Ectodermal cell (in vitro differentiated cells): ENCODE data around the gene NUDT7. TPM values are rescaled to one million over a fixed set of nuclear protein-coding genes. Genes with fewer than 3 reads are reported as not detected.

Source experiments
- H3K27ac ChIP-seq: 2 replicates; pipeline ENCODE4 v1.7.0; 2013; ENCODE audit warnings: mild to moderate bottlenecking, low read depth, low read length; ENCODE audit not compliant: insufficient read depth, poor library complexity, severe bottlenecking
- H3K27me3 ChIP-seq: 2 replicates; pipeline ENCODE4 v1.7.0; 2013; ENCODE audit warnings: mild to moderate bottlenecking, low read length; ENCODE audit not compliant: insufficient read depth, control insufficient read depth, poor library complexity, severe bottlenecking
- H3K36me3 ChIP-seq: one replicate; pipeline ENCODE4 v1.7.0; 2013; ENCODE audit warnings: low read length; ENCODE audit not compliant: control insufficient read depth, insufficient read depth
- H3K4me1 ChIP-seq: one replicate; pipeline ENCODE4 v1.7.0; 2013; ENCODE audit warnings: low read length; ENCODE audit not compliant: control insufficient read depth, insufficient read depth
- H3K4me3 ChIP-seq: 2 replicates; pipeline ENCODE4 v1.7.0; 2013; ENCODE audit warnings: low read depth, low read length, control low read depth; ENCODE audit not compliant: insufficient read depth
- H3K9me3 ChIP-seq: 2 replicates; pipeline ENCODE4 v1.7.0; 2013; ENCODE audit warnings: mild to moderate bottlenecking, low read length, moderate library complexity; ENCODE audit not compliant: control insufficient read depth
- WGBS, 2 experiments: methylation state at CpG; one replicate each; pipeline ENCODE4 v1.1.7; 2013; ENCODE audit warnings: missing lambda C conversion rate in 2 of 2; 5-methylcytosine and 5-hydroxymethylcytosine counted together
- polyA plus RNA-seq, 4 experiments: library from polyadenylated mRNA; stranded (reverse); fragments of 50-300 nt; gene quantifications; one replicate each; pipeline ENCODE4 v1.2.3, GENCODE V29; 2013

Gene NUDT7
- 13.2 TPM for polyA plus RNA-seq (2013, experiment 1 of 4)
- 15.4 TPM for polyA plus RNA-seq (2013, experiment 2 of 4)
- polyA plus RNA-seq (2013, experiment 3 of 4) = 14.3 TPM
- 16.2 TPM for polyA plus RNA-seq (2013, experiment 4 of 4)

GRCh38 chr16:77722309-77723107, at the start of gene NUDT7:
NUDT7 (plus strand) TSS chr16:77722514; CDS start chr16:77722583, 69 bp downstream.
- Histone ChIP-seq H3K27ac (peak within 1 kb of the TSS; percentile 86), H3K36me3 (no peaks in the 10 kb centered on the region), H3K4me3 (peak within 1 kb of the TSS; percentile 79), H3K4me1 (no peaks in the 10 kb centered on the region), H3K9me3 (no peaks in the 10 kb centered on the region), H3K27me3 (no peaks in the 10 kb centered on the region)
- WGBS, 2 experiments = 1 to 2% methylated on average over 55 of the region's 55 CpGs

DNA sequence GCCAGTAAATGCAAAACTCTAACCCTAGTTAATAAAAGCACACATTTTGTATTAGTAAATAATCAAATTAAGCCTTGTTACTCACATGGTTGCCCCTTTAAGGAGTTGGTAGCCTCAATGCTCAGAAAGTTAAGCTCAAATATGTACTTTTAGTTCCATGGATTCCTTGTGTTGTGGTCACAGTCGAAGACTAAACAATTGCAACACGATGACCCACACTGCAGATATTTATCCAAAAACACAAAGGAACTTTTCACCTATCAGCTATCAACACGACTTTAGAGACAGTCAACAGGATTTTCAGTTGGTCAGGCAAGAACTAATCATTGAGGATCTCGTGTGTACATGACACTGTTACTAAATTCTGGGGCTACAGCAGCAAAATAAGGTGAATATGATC, 47.4 kb upstream of the NUDT7 start:
- Histone ChIP-seq H3K4me1 (no peaks in the 10 kb centered on the region), H3K4me3 (no peak overlapping the region), H3K27ac (no peak overlapping the region), H3K9me3 (no peaks in the 10 kb centered on the region), H3K36me3 (no peaks in the 10 kb centered on the region), H3K27me3 (no peaks in the 10 kb centered on the region)
- whole genome bisulfite sequencing, 2 experiments = 76 to 82% methylated on average over 4 of the region's 4 CpGs

DNA sequence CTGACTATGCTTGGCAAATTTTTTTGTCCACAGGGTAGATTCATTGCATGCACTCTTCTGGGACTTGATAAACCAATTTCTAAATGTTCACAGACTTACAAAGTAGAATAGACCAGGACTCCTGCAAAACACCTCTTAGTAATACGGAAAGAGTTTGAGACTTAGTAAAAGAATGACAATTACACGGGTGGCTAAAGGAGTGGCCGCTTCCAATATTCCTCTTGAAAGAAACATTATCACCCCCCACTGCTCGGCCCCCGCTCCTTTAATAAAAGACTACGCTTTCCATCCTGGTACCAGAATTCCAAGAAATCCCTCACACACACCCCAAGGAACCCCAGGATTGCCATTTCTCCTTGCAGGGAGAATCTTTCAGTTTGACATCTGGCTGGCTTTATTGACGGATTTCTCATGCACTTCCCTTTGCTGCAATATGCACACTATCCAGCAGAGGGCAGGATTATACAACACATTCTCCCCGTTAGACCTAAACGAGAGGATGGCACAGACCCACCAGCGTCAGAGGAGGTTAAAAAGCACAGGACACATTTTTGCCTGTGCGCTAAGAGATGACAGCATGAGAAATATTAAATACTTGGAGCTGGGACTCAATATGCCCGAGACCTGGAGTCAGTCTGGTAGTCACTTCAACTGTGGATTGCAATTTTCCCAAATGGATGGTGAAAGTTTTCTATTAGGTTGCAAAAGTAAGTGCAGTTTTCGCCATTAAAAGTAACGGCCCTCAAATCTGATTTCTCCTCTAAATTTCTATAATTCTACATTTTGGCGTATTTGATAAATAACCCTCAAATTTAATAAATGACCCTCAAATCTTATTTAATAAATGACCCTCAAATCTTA, 46.6 kb upstream of the NUDT7 start:
- Histone ChIP-seq H3K27ac (no peak overlapping the region), H3K4me3 (no peak overlapping the region), H3K4me1 (no peaks in the 10 kb centered on the region), H3K27me3 (no peaks in the 10 kb centered on the region), H3K36me3 (no peaks in the 10 kb centered on the region), H3K9me3 (no peaks in the 10 kb centered on the region)
- 41 to 42% methylated on average over 15 of the region's 15 CpGs for WGBS, 2 experiments

DNA sequence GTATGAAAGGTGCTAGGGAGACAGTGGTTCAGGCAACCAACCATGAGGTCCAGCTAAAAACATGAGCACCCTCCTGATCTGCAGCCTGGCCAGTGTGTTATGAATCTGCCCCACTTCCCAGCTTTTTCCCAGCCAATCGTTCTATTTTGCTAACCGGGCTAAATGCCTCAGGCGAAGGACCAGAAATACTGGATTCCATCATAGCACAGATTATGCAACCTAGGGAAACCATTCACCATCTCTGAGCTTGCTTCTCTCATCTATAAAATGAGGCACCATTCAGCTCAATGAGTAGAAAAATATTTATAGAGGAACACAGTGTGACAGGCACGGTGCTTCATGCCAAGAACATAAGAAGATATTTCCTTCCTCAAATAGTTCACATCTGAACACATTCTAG, 45.2 kb upstream of the NUDT7 start:
- Histone ChIP-seq H3K27ac (no peak overlapping the region), H3K4me1 (no peaks in the 10 kb centered on the region), H3K36me3 (no peaks in the 10 kb centered on the region), H3K9me3 (no peaks in the 10 kb centered on the region), H3K27me3 (no peaks in the 10 kb centered on the region), H3K4me3 (no peak overlapping the region)
- WGBS, 2 experiments = 81 to 82% methylated on average over 4 of the region's 4 CpGs

- peaks cover 5% of the 10 kb centered on the region for H3K4me1 ChIP-seq
- WGBS, 2 experiments = 90 to 91% methylated on average over 3 of the region's 3 CpGs
- H3K36me3 ChIP-seq = no peaks in the 10 kb centered on the region
- H3K27me3 ChIP-seq = no peaks in the 10 kb centered on the region
- no peaks in the 10 kb centered on the region for H3K9me3 ChIP-seq
- H3K27ac ChIP-seq = no peak overlapping the region
- no peak overlapping the region for H3K4me3 ChIP-seq
Measured at GRCh38 chr16:77679391-77679790, 42.9 kb upstream of the NUDT7 start.

DNA sequence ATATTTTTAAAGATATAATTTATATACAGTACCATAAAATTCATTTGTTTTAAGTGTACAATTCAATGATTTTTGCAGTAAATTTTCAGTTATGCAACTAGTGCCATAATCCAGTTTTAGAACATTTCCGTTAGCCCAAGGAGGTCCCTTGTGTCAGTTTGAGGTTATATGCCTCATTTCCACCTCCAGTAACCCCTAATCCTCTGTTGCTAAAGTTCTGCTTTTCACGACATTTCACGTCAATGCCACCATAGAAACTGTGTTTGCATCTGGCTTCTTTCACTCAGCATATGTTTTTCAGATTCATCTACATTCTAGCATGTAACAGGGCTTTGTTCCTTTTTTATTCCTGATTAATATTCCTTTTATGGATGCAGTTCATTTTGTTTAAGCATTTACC, 42.4 kb upstream of the NUDT7 start:
- peaks cover 7% of the 10 kb centered on the region for H3K4me1 ChIP-seq
- H3K36me3 ChIP-seq = no peaks in the 10 kb centered on the region
- no peak overlapping the region for H3K27ac ChIP-seq
- no peaks in the 10 kb centered on the region for H3K9me3 ChIP-seq
- no peaks in the 10 kb centered on the region for H3K27me3 ChIP-seq
- 94 to 96% methylated on average over 3 of the region's 3 CpGs for WGBS, 2 experiments
- no peak overlapping the region for H3K4me3 ChIP-seq

- Histone ChIP-seq H3K36me3 (no peaks in the 10 kb centered on the region), H3K4me1 (peaks cover 7% of the 10 kb centered on the region), H3K27me3 (no peaks in the 10 kb centered on the region), H3K4me3 (no peak overlapping the region), H3K9me3 (no peaks in the 10 kb centered on the region), H3K27ac (no peak overlapping the region)
- WGBS, 2 experiments = 76 to 97% methylated on average over 3 of the region's 3 CpGs
Measured at GRCh38 chr16:77680496-77680895, 41.8 kb upstream of the NUDT7 start.

- Histone ChIP-seq H3K4me1 (peaks cover 7% of the 10 kb centered on the region), H3K27me3 (no peaks in the 10 kb centered on the region), H3K4me3 (no peak overlapping the region), H3K27ac (no peak overlapping the region), H3K9me3 (no peaks in the 10 kb centered on the region), H3K36me3 (no peaks in the 10 kb centered on the region)
- 83 to 87% methylated on average over 10 of the region's 10 CpGs for WGBS, 2 experiments
Measured at GRCh38 chr16:77682586-77682985, 39.7 kb upstream of the NUDT7 start.

GRCh38 chr16:77683397-77684180, 38.7 kb upstream of the NUDT7 start:
- 85 to 97% methylated on average over 4 of the region's 4 CpGs for WGBS, 2 experiments
- H3K27ac ChIP-seq = no peak overlapping the region

More at GRCh38 chr16:77683397-77684180, 38.7 kb upstream of the NUDT7 start:
- H3K4me3 ChIP-seq = no peak overlapping the region
- no peaks in the 10 kb centered on the region for H3K9me3 ChIP-seq
- H3K27me3 ChIP-seq = no peaks in the 10 kb centered on the region
- no peaks in the 10 kb centered on the region for H3K36me3 ChIP-seq
- H3K4me1 ChIP-seq = peaks cover 7% of the 10 kb centered on the region
